ENCODE measurements around the gene GBP7. TPM values are rescaled to one million over a fixed set of nuclear protein-coding genes. Genes with fewer than 3 reads are reported as not detected.
"Not testable (repeated sequence)": the region's sequence is repeated elsewhere in the genome, so short reads cannot be mapped to it uniquely, and the experiment has no call there.

GBP7 gene
- under 1 TPM; 0.11 to 0.26 TPM for total RNA-seq

GRCh38 chr1:89175601-89176256 lies at the start of gene GBP7:
Gene GBP7, minus strand, starts transcription at chr1:89176003. Its CDS starts 4,068 bp downstream, at chr1:89171935.
- H3K27me3 Mint-ChIP-seq (ENCODE audit: low read depth) = no peaks in the 10 kb centered on the region
- ChIA-PET POLR2A (interaction anchor here (1.2 kb wide), 1 partner anchor 12 kb away, joined by 4 read pairs; no protein-coding TSS in a partner anchor), CTCF (interaction anchor here (0.7 kb wide), 1 partner anchor 258 kb away, joined by 3 read pairs; no protein-coding TSS in a partner anchor)
- no peak within 1 kb of the TSS for H3K27ac Mint-ChIP-seq
- DNase-seq (no peak), ATAC-seq (no peak)
- peaks cover 11% of the 10 kb centered on the region for H3K4me1 Mint-ChIP-seq (ENCODE audit: low read depth)
- H3K36me3 Mint-ChIP-seq (ENCODE audit: low read depth) = peaks cover 6% of the 10 kb centered on the region
- H3K9me3 Mint-ChIP-seq (ENCODE audit: insufficient read depth) = peaks cover 4% of the 10 kb centered on the region
- no peak within 1 kb of the TSS for H3K4me3 Mint-ChIP-seq

GRCh38 chr1:89221341-89221740 lies 45.5 kb upstream of the GBP7 start:
- ChIA-PET POLR2A (no interaction called here), CTCF (interaction anchor here (1.3 kb wide), 1 partner anchor 9 kb away, joined by 3 read pairs; no protein-coding TSS in a partner anchor)
- Mint-ChIP-seq H3K4me3 (no peak overlapping the region), H3K36me3 (ENCODE audit: low read depth) (peaks cover 33% of the 10 kb centered on the region), H3K27ac (no peak overlapping the region), H3K9me3 (ENCODE audit: insufficient read depth) (peaks cover 21% of the 10 kb centered on the region), H3K4me1 (ENCODE audit: low read depth) (no peaks in the 10 kb centered on the region), H3K27me3 (ENCODE audit: low read depth) (no peaks in the 10 kb centered on the region)
- ATAC-seq = no peak
- no peak for DNase-seq

- POLR2A ChIA-PET, ATAC-seq: not testable (repeated sequence)
- CTCF ChIA-PET = interaction anchor here (0.6 to 1.5 kb wide), 3 partner anchors 12 to 38 kb away, joined by 3 to 4 read pairs (median 3); no protein-coding TSS in a partner anchor
Measured at GRCh38 chr1:89219851-89220250, 44.0 kb upstream of the GBP7 start.

GRCh38 chr1:89218941-89219340 lies 43.1 kb upstream of the GBP7 start:
- H3K27ac Mint-ChIP-seq; H3K4me1 Mint-ChIP-seq (ENCODE audit: low read depth); H3K27me3 Mint-ChIP-seq (ENCODE audit: low read depth); DNase-seq; ATAC-seq; H3K4me3 Mint-ChIP-seq; POLR2A ChIA-PET: not testable (repeated sequence)
- Mint-ChIP-seq H3K9me3 (ENCODE audit: insufficient read depth) (peaks cover 25% of the 10 kb centered on the region), H3K36me3 (ENCODE audit: low read depth) (peaks cover 29% of the 10 kb centered on the region)
- CTCF ChIA-PET = interaction anchor here (1.2 to 1.5 kb wide), 2 partner anchors 11 to 39 kb away, joined by 3 to 4 read pairs; no protein-coding TSS in a partner anchor

More at GRCh38 chr1:89219851-89220250, 44.0 kb upstream of the GBP7 start:
- H3K4me3 Mint-ChIP-seq; H3K27ac Mint-ChIP-seq; DNase-seq; H3K4me1 Mint-ChIP-seq (ENCODE audit: low read depth); H3K27me3 Mint-ChIP-seq (ENCODE audit: low read depth): not testable (repeated sequence)
- H3K36me3 Mint-ChIP-seq (ENCODE audit: low read depth) = peaks cover 28% of the 10 kb centered on the region
- H3K9me3 Mint-ChIP-seq (ENCODE audit: insufficient read depth) = peaks cover 18% of the 10 kb centered on the region

GRCh38 chr1:89213347-89213746 lies 37.5 kb upstream of the GBP7 start:
- CTCF ChIA-PET = interaction anchor here (1.1 to 1.5 kb wide), 3 partner anchors 8 to 128 kb away, joined by 3 to 5 read pairs (median 4); no protein-coding TSS in a partner anchor
- DNase-seq (no peak), ATAC-seq (no peak)
- no peak overlapping the region for H3K4me3 Mint-ChIP-seq
- peaks cover 25% of the 10 kb centered on the region for H3K36me3 Mint-ChIP-seq (ENCODE audit: low read depth)
- no peaks in the 10 kb centered on the region for H3K4me1 Mint-ChIP-seq (ENCODE audit: low read depth)
- POLR2A ChIA-PET = no interaction called here
- no peaks in the 10 kb centered on the region for H3K27me3 Mint-ChIP-seq (ENCODE audit: low read depth)
- peaks cover 34% of the 10 kb centered on the region for H3K9me3 Mint-ChIP-seq (ENCODE audit: insufficient read depth)
- no peak overlapping the region for H3K27ac Mint-ChIP-seq

- CTCF ChIA-PET = no interaction called here
- H3K4me1 Mint-ChIP-seq (ENCODE audit: low read depth) = no peaks in the 10 kb centered on the region
- peaks cover 30% of the 10 kb centered on the region for H3K9me3 Mint-ChIP-seq (ENCODE audit: insufficient read depth)
- DNase-seq = no peak
- peaks cover 27% of the 10 kb centered on the region for H3K36me3 Mint-ChIP-seq (ENCODE audit: low read depth)
- no peak for ATAC-seq
- no peak overlapping the region for H3K4me3 Mint-ChIP-seq
- H3K27ac Mint-ChIP-seq = no peak overlapping the region
- no peaks in the 10 kb centered on the region for H3K27me3 Mint-ChIP-seq (ENCODE audit: low read depth)
- POLR2A ChIA-PET = no interaction called here
Measured at GRCh38 chr1:89211035-89211634, 35.3 kb upstream of the GBP7 start.

- POLR2A ChIA-PET = no interaction called here
- peaks cover 45% of the 10 kb centered on the region for H3K36me3 Mint-ChIP-seq (ENCODE audit: low read depth)
- CTCF ChIA-PET = no interaction called here
- ATAC-seq (no peak), DNase-seq (no peak)
- no peaks in the 10 kb centered on the region for H3K27me3 Mint-ChIP-seq (ENCODE audit: low read depth)
- H3K27ac Mint-ChIP-seq = no peak overlapping the region
- H3K4me1 Mint-ChIP-seq (ENCODE audit: low read depth) = peaks cover 6% of the 10 kb centered on the region
- peaks cover 39% of the 10 kb centered on the region for H3K9me3 Mint-ChIP-seq (ENCODE audit: insufficient read depth)
- no peak overlapping the region for H3K4me3 Mint-ChIP-seq
Measured at GRCh38 chr1:89206373-89206772, 30.6 kb upstream of the GBP7 start.

- Mint-ChIP-seq H3K36me3 (ENCODE audit: low read depth) (peaks cover 43% of the 10 kb centered on the region), H3K27ac (no peak overlapping the region), H3K4me3 (no peak overlapping the region), H3K9me3 (ENCODE audit: insufficient read depth) (peaks cover 21% of the 10 kb centered on the region), H3K4me1 (ENCODE audit: low read depth) (peaks cover 20% of the 10 kb centered on the region), H3K27me3 (ENCODE audit: low read depth) (no peaks in the 10 kb centered on the region)
- CTCF ChIA-PET = interaction anchor here (0.7 kb wide), 1 partner anchor 17 kb away, joined by 3 read pairs; no protein-coding TSS in a partner anchor
- POLR2A ChIA-PET = interaction anchor here (0.8 to 1.3 kb wide), 2 partner anchors 57 to 76 kb away, joined by 3 to 4 read pairs; no protein-coding TSS in a partner anchor
- DNase-seq = no peak
- ATAC-seq = no peak
Measured at GRCh38 chr1:89203166-89203565, 27.4 kb upstream of the GBP7 start.

- DNase-seq (no peak), ATAC-seq (no peak)
- ChIA-PET POLR2A (no interaction called here), CTCF (no interaction called here)
- peak overlapping the region; percentile 83 for H3K27ac Mint-ChIP-seq
- H3K4me1 Mint-ChIP-seq (ENCODE audit: low read depth) = peaks cover 36% of the 10 kb centered on the region
- H3K4me3 Mint-ChIP-seq = peak overlapping the region; percentile 86
- no peaks in the 10 kb centered on the region for H3K27me3 Mint-ChIP-seq (ENCODE audit: low read depth)
- peaks cover 51% of the 10 kb centered on the region for H3K36me3 Mint-ChIP-seq (ENCODE audit: low read depth)
- peaks cover 17% of the 10 kb centered on the region for H3K9me3 Mint-ChIP-seq (ENCODE audit: insufficient read depth)
Measured at GRCh38 chr1:89201106-89201794, 25.4 kb upstream of the GBP7 start.

- peaks cover 53% of the 10 kb centered on the region for H3K36me3 Mint-ChIP-seq (ENCODE audit: low read depth)
- CTCF ChIA-PET = interaction anchor here (3.7 to 4.5 kb wide), 2 partner anchors 70 to 157 kb away, joined by 36 to 63 read pairs; partner anchors contain the start of gene GBP5
- DNase-seq (no peak), ATAC-seq (peak; percentile 17)
- peaks cover 41% of the 10 kb centered on the region for H3K4me1 Mint-ChIP-seq (ENCODE audit: low read depth)
- peaks cover 17% of the 10 kb centered on the region for H3K9me3 Mint-ChIP-seq (ENCODE audit: insufficient read depth)
- peak overlapping the region; percentile 86 for H3K4me3 Mint-ChIP-seq
- POLR2A ChIA-PET = interaction anchor here (1.5 to 4.3 kb wide), 3 partner anchors 59 to 74 kb away, joined by 15 to 68 read pairs (median 33); partner anchors contain the start of genes GBP2 and GBP5
- H3K27me3 Mint-ChIP-seq (ENCODE audit: low read depth) = no peaks in the 10 kb centered on the region
- peak overlapping the region; percentile 83 for H3K27ac Mint-ChIP-seq
Measured at GRCh38 chr1:89200663-89201062, 24.9 kb upstream of the GBP7 start.

GRCh38 chr1:89199525-89200031 lies 23.8 kb upstream of the GBP7 start:
- peaks cover 55% of the 10 kb centered on the region for H3K36me3 Mint-ChIP-seq (ENCODE audit: low read depth)
- peak overlapping the region; percentile 91 for H3K27ac Mint-ChIP-seq
- H3K4me1 Mint-ChIP-seq (ENCODE audit: low read depth) = peaks cover 52% of the 10 kb centered on the region
- ATAC-seq = no peak
- CTCF ChIA-PET = interaction anchor here (1.2 to 4.5 kb wide), 6 partner anchors 50 to 158 kb away, joined by 3 to 63 read pairs (median 8); partner anchors contain the start of gene GBP5
- H3K4me3 Mint-ChIP-seq = peak overlapping the region; percentile 86
- no peak for DNase-seq
- H3K27me3 Mint-ChIP-seq (ENCODE audit: low read depth) = no peaks in the 10 kb centered on the region
- H3K9me3 Mint-ChIP-seq (ENCODE audit: insufficient read depth) = peaks cover 13% of the 10 kb centered on the region
- POLR2A ChIA-PET = interaction anchor here (1.0 to 4.3 kb wide), 7 partner anchors 50 to 130 kb away, joined by 4 to 68 read pairs (median 8); partner anchors contain the start of genes GBP2 and GBP5

Data from activated CD8-positive, alpha-beta T cell treated with anti-CD3 and anti-CD28 coated beads, Interleukin-2, amount 10 ng/mL, durations not matched to agents 7 days and 5 days (primary cell).